K562 (cell line): ENCODE data around the gene UGT1A5. TPM values are rescaled to one million over a fixed set of nuclear protein-coding genes. Genes with fewer than 3 reads are reported as not detected.
A peak's percentile ranks its signal among the peaks of the same experiment; 100 is the strongest.

Experiments used
- ATAC-seq: fragments of 200-7000 bp; cut with Tn5 transposase; 3 replicates; pipeline ENCODE4 v1.9.1; 2020; ENCODE audit warnings: moderate library complexity
- BruUV-seq: library from RNA; stranded (reverse); fragments of 400-500 nt; replicated peaks from 2 replicates; lab custom pipeline; 2021; lab: Mats Ljungman, UMichigan
- CTCF ChIA-PET: fragments of 300-600 bp; formaldehyde crosslinking; extraction: SDS; loops from one replicate; lab custom pipeline; 2021; ENCODE audit warnings: low intra/inter-chr PET ratio; lab: Yijun Ruan, JAX
- POLR2A ChIA-PET: fragments of 300-600, 350-650 bp; sonication (Branson Sonifier 250); formaldehyde crosslinking; extraction: SDS; loops from one replicate; lab custom pipeline; 2021; ENCODE audit warnings: antibody characterized with exemption, inconsistent platforms; lab: Yijun Ruan, JAX
- DNase-seq, 4 experiments: peaks; one replicate each; pipeline versions ENCODE4 v3.0.0 to v3.0.0-alpha.2; 2011 to 2018; ENCODE audit warnings: low spot score in 3 of 4, mixed read lengths in 3 of 4; ENCODE audit errors: extremely low read depth in 1 of 4
- FAIRE-seq: peaks from 2 replicates; lab custom pipeline; 2011; peaks lifted over from hg19 to GRCh38; lab: Jason Lieb, UNC
- H2AFZ ChIP-seq: 2 replicates; pipeline ENCODE4 v1.6.0; 2011; ENCODE audit warnings: low read depth, low read length, control low read depth, inconsistent platforms
- H3K27ac ChIP-seq: fragments of 200-600 bp; 3 replicates; pipeline ENCODE4 v1.8.0; 2011; ENCODE audit warnings: low read depth, mild to moderate bottlenecking, control low read depth, inconsistent platforms, low read length, moderate library complexity, mixed read lengths; ENCODE audit errors: extremely low read depth
- H3K27me3 ChIP-seq, 2 experiments: fragments of 300-600 bp in 1 of 2; 2 replicates in 1 of 2; 3 replicates in 1 of 2; pipeline versions ENCODE4 v1.6.0 to v1.8.0; 2011; ENCODE audit warnings: inconsistent platforms in 2 of 2, low read length in 2 of 2, mild to moderate bottlenecking in 1 of 2, mixed read lengths in 1 of 2, moderate library complexity in 1 of 2; ENCODE audit not compliant: control insufficient read depth in 2 of 2, insufficient read depth in 2 of 2
- H3K36me3 ChIP-seq: fragments of 300-600 bp; 3 replicates; pipeline ENCODE4 v1.8.0; 2011; ENCODE audit warnings: mild to moderate bottlenecking, low read length, inconsistent platforms; ENCODE audit not compliant: control insufficient read depth, insufficient read depth
- H3K4me1 ChIP-seq, 2 experiments: fragments of 200-600 bp in 1 of 2; replicated peaks in 1 of 2; 2 replicates in 1 of 2; 3 replicates in 1 of 2; pipeline versions ENCODE4 v1.5.1 to v1.8.0; 2011; ENCODE audit warnings: inconsistent platforms in 2 of 2, low read length in 2 of 2, mild to moderate bottlenecking in 1 of 2, mixed read lengths in 1 of 2, moderate library complexity in 1 of 2; ENCODE audit not compliant: control insufficient read depth in 2 of 2, insufficient read depth in 2 of 2
- H3K4me2 ChIP-seq: 2 replicates; pipeline ENCODE4 v1.6.1; 2011; ENCODE audit warnings: low read length, control low read depth, inconsistent platforms, mixed read lengths; ENCODE audit not compliant: insufficient read depth
- H3K4me3 ChIP-seq: fragments of 200-600 bp; sonication (generic), shearing (Covaris generic); 2 replicates; pipeline ENCODE4 v1.5.1; 2016; ENCODE audit warnings: control low read depth, inconsistent platforms
- H3K79me2 ChIP-seq: fragments of 200-600 bp; 3 replicates; pipeline ENCODE4 v1.8.0; 2011; ENCODE audit warnings: low read length, inconsistent platforms; ENCODE audit not compliant: control insufficient read depth, insufficient read depth
- H3K9ac ChIP-seq, 2 experiments: 2 replicates each; pipeline versions ENCODE4 v1.6.0 to v1.6.1; 2011; ENCODE audit warnings: low read depth in 2 of 2, low read length in 2 of 2, control low read depth in 1 of 2, inconsistent platforms in 1 of 2, mild to moderate bottlenecking in 1 of 2, mixed read lengths in 1 of 2; ENCODE audit not compliant: insufficient read depth in 1 of 2
- H3K9me1 ChIP-seq: one replicate; pipeline ENCODE4 v1.6.0; 2011; ENCODE audit warnings: inconsistent platforms, mild to moderate bottlenecking, low read length, moderate library complexity; ENCODE audit not compliant: control insufficient read depth, insufficient read depth
- H3K9me3 ChIP-seq: replicated peaks from 2 replicates; pipeline ENCODE4 v1.5.1; 2011; ENCODE audit warnings: low read depth, low read length, inconsistent platforms; ENCODE audit not compliant: control insufficient read depth, insufficient read depth
- H4K20me1 ChIP-seq: replicated peaks from 2 replicates; pipeline ENCODE4 v1.6.1; 2011; ENCODE audit warnings: low read length, inconsistent platforms, mixed read lengths; ENCODE audit not compliant: control insufficient read depth, insufficient read depth
- HNRNPK ChIP-seq: fragments of 200-400 bp; formaldehyde crosslinking; IDR thresholded peaks from one replicate; pipeline ENCODE4 v1.6.1; 2018; ENCODE audit warnings: mild to moderate bottlenecking, low read depth, low read length; ENCODE audit not compliant: poor library complexity, severe bottlenecking
- JUND ChIP-seq, 2 experiments: IDR thresholded peaks; 2 replicates in 1 of 2; 3 replicates in 1 of 2; pipeline ENCODE4 v1.6.1; 2011; ENCODE audit warnings: borderline replicate concordance in 2 of 2, low read depth in 2 of 2, low read length in 2 of 2, improper control_type of control experiment in 1 of 2, missing biosample characterization in 1 of 2, missing genetic modification characterization in 1 of 2, missing genetic modification reagents in 1 of 2
- PRDM10 ChIP-seq: fragments of 450-650 bp; IDR thresholded peaks from 2 replicates; pipeline ENCODE4 v1.6.1; 2018; ENCODE audit not compliant: partially characterized antibody
- PTBP1 ChIP-seq: fragments of 200-400 bp; formaldehyde crosslinking; IDR thresholded peaks from 2 replicates; pipeline ENCODE4 v1.6.1; 2017; ENCODE audit warnings: low read depth, low read length
- PTRF ChIP-seq: fragments of 450-650 bp; IDR thresholded peaks from 2 replicates; pipeline ENCODE4 v1.6.1; 2016; ENCODE audit warnings: mild to moderate bottlenecking, missing genetic modification characterization, missing compliant biosample characterization
- RAD51 ChIP-seq: fragments of 450-650 bp; IDR thresholded peaks from 2 replicates; pipeline ENCODE4 v1.7.1; 2016; ENCODE audit warnings: low read depth, mild to moderate bottlenecking, borderline replicate concordance
- TARDBP ChIP-seq: fragments of 450-650 bp; IDR thresholded peaks from 2 replicates; pipeline ENCODE4 v1.6.1; 2016
- USF1 ChIP-seq: sonication (generic); formaldehyde crosslinking; IDR thresholded peaks from 2 replicates; pipeline ENCODE4 v1.9.0; 2022; ENCODE audit warnings: mild to moderate bottlenecking, missing genetic modification reagents
- ZNF444 ChIP-seq: fragments of 250-450 bp; sonication (Bioruptor Pico); IDR thresholded peaks from 2 replicates; pipeline ENCODE4 v1.4.0; 2020; ENCODE audit warnings: mild to moderate bottlenecking, moderate library complexity
- WGBS: fragments of 100-300 bp; shearing (Covaris generic); methylation state at CpG from one replicate; pipeline ENCODE4 v1.1.6; 2016; ENCODE audit warnings: low coverage, mixed read lengths; ENCODE audit not compliant: insufficient coverage; ENCODE audit errors: missing lambda C conversion rate; 5-methylcytosine and 5-hydroxymethylcytosine counted together
- in situ Hi-C: fragments of 300-500 bp; cut with MboI; formaldehyde crosslinking; loops from 4 replicates; pipeline ENCODE4 v1.15.0; 2018; ENCODE audit warnings: inconsistent platforms, mixed read lengths
- intact Hi-C: fragments of 100-400 bp; cut with micrococcal nuclease; formaldehyde crosslinking; loops from 2 replicates; pipeline ENCODE4 v1.14.2; 2022
- polyA plus RNA-seq, 8 experiments: library from polyadenylated mRNA; depleted of rRNA in 4 of 8; stranded (reverse) in 5 of 8; unstranded in 3 of 8; fragments of >200 nt; fragmentation: Nextera tagmentation in 2 of 8; fragmentation: Illumina TruSeq in 1 of 8; extraction: Ambion mirVana in 2 of 8; extraction: Trizol in 1 of 8; gene quantifications; 2 replicates each; pipeline versions ENCODE4 v1.2.1 to v1.2.3, GENCODE V29; 2011 to 2014; ENCODE audit warnings: inconsistent platforms in 1 of 8, missing spikeins in 1 of 8
- total RNA-seq, 7 experiments: library from RNA; depleted of rRNA in 6 of 7; stranded (reverse); fragments of >200 nt in 6 of 7; fragmentation: Illumina TruSeq in 2 of 7; extraction: Trizol in 2 of 7; gene quantifications; 2 replicates each; pipeline versions ENCODE4 v1.2.1 to v1.2.3, GENCODE V29; 2011 to 2021; ENCODE audit warnings: low replicate concordance in 1 of 7

UGT1A5 gene
- total and polyA plus RNA-seq, 9 of the 15 experiments (the other 6 are each of a cell fraction or from before 2014, with no cell fraction given), result not detected

- no peaks in the 10 kb centered on the region for H3K79me2 ChIP-seq
- intact Hi-C loops (no loop called here), in situ Hi-C loops (no loop called here)
- H3K27me3 ChIP-seq, result peaks cover 0 to 12% of the 10 kb centered on the region in 2 experiments; a peak in 3 of 5 replicates
- no peaks in the 10 kb centered on the region for H3K36me3 ChIP-seq
- H3K9ac ChIP-seq, result no peak overlapping the region
- H3K4me3 ChIP-seq, result no peak overlapping the region
- TF ChIP-seq JUND (IDR thresholded peaks at IDR 0.05; ENCODE audit: borderline replicate concordance, low read depth, low read length), result 0 out of 2 replicates have a peak, but pooled peaks have one; percentile 5
- TF ChIP-seq JUND (tag; IDR thresholded peaks at IDR 0.05; ENCODE audit: borderline replicate concordance, low read depth, low read length), result no peak
- TF ChIP-seq TARDBP, result no peak
- H3K4me2 ChIP-seq, result no peak overlapping the region
- no peak for FAIRE-seq
- ATAC-seq, result no peak
- POLR2A ChIA-PET, result interaction anchor here (0.6 kb wide), 2 partner anchors 29 to 135 kb away, joined by 3 read pairs; no protein-coding TSS in a partner anchor
- CTCF ChIA-PET, result no interaction called here
- H3K4me1 ChIP-seq, result 0 out of 5 replicates have a peak, but pooled peaks cover 0 to 3% of the 10 kb centered on the region in 2 experiments
- no peaks in the 10 kb centered on the region for H3K9me3 ChIP-seq
- no peaks in the 10 kb centered on the region for H4K20me1 ChIP-seq
- DNase-seq, result no peak
- no peaks in the 10 kb centered on the region for H3K9me1 ChIP-seq
- no peak overlapping the region for H2AFZ ChIP-seq
- 14% methylated on average over 7 of the region's 10 CpGs for WGBS
- no TSS peak for BruUV-seq
- H3K27ac ChIP-seq, result no peak overlapping the region
Observed at GRCh38 chr2:233707940-233708644, 4.6 kb upstream of the UGT1A5 start.

GRCh38 chr2:233708942-233709341, 3.8 kb upstream of the UGT1A5 start:
- POLR2A ChIA-PET, result interaction anchor here (0.6 kb wide), 1 partner anchor 28 kb away, joined by 3 read pairs; no protein-coding TSS in a partner anchor
- FAIRE-seq (no peak), ATAC-seq (peak; percentile 46; the same call in 1 of the 3 replicates), DNase-seq (peak; percentile 7 to 25 (median 20))
- no peaks in the 10 kb centered on the region for H3K36me3 ChIP-seq
- no peaks in the 10 kb centered on the region for H4K20me1 ChIP-seq
- no peak overlapping the region for H3K9ac ChIP-seq
- H3K4me1 ChIP-seq, result 0 out of 5 replicates have a peak, but pooled peaks cover 0 to 3% of the 10 kb centered on the region in 2 experiments
- BruUV-seq, result no TSS peak
- no peak overlapping the region for H3K4me2 ChIP-seq
- no peak overlapping the region for H2AFZ ChIP-seq
- no peaks in the 10 kb centered on the region for H3K9me1 ChIP-seq
- no peaks in the 10 kb centered on the region for H3K9me3 ChIP-seq
- intact Hi-C loops, result no loop called here
- H3K27me3 ChIP-seq, result peaks cover 0 to 14% of the 10 kb centered on the region in 2 experiments; a peak in 3 of 5 replicates
- CTCF ChIA-PET, result interaction anchor here (0.7 kb wide), 1 partner anchor 56 kb away, joined by 3 read pairs; no protein-coding TSS in a partner anchor
- no peak overlapping the region for H3K27ac ChIP-seq
- in situ Hi-C loops, result no loop called here
- 18% methylated on average over 5 of the region's 5 CpGs for WGBS
- H3K79me2 ChIP-seq, result no peaks in the 10 kb centered on the region
- H3K4me3 ChIP-seq, result no peak overlapping the region
- TF ChIP-seq HNRNPK (no peak), ZNF444 (CRISPR knock-in tag) (no peak), PTBP1 (no peak), USF1 (CRISPR knock-in tag) (peak; percentile 60), PTRF (tag) (no peak), PRDM10 (no peak), RAD51 (peak; percentile 79)
